B cell (primary cell): Measurements from ENCODE around the gene SPRY4.

ENCODE experiments used
- EZH2 ChIP-seq: IDR thresholded peaks from 2 replicates; pipeline ENCODE4 v1.6.1; 2012; ENCODE audit warnings: borderline replicate concordance, low read depth, mild to moderate bottlenecking, moderate library complexity, low read length; ENCODE audit not compliant: insufficient read depth, poor library complexity, severe bottlenecking
- TF ChIP-seq, protein P1 (sequence below): fragments of 200-600 bp; IDR thresholded peaks from one replicate; pipeline ENCODE4 v1.8.0; 2022; ENCODE audit warnings: antibody characterized with exemption, mild to moderate bottlenecking

DNA sequence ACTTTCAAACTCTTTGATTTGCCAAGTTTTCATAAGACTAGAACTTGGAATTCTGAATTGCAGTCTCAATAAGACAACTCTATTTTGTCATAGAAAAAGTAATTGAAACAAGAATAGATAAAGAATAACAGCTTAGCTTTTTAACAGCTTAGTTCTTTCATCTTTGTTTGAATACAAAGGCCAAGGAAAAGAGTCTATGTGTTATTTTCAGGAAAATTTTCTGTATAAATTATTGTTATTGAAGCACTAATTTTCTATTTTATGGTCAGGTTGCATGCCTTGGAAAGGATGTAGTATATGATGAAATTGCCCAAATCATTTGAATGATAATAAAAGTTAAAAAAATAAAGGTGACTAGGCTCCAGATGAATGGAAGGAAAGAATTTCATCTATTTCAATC lies 25.2 kb upstream of the SPRY4 start:
- TF ChIP-seq, protein P1, sequence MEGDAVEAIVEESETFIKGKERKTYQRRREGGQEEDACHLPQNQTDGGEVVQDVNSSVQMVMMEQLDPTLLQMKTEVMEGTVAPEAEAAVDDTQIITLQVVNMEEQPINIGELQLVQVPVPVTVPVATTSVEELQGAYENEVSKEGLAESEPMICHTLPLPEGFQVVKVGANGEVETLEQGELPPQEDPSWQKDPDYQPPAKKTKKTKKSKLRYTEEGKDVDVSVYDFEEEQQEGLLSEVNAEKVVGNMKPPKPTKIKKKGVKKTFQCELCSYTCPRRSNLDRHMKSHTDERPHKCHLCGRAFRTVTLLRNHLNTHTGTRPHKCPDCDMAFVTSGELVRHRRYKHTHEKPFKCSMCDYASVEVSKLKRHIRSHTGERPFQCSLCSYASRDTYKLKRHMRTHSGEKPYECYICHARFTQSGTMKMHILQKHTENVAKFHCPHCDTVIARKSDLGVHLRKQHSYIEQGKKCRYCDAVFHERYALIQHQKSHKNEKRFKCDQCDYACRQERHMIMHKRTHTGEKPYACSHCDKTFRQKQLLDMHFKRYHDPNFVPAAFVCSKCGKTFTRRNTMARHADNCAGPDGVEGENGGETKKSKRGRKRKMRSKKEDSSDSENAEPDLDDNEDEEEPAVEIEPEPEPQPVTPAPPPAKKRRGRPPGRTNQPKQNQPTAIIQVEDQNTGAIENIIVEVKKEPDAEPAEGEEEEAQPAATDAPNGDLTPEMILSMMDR, result no peak
- no peak for TF ChIP-seq EZH2
